GM23338 (cell line): Measurements from ENCODE around the gene EVI5. TPM values are rescaled to one million over a fixed set of nuclear protein-coding genes. Genes with fewer than 3 reads are reported as not detected.

Source experiments
- ATAC-seq: fragments of 200-7000 bp; cut with Tn5 transposase; 3 replicates; pipeline ENCODE4 v1.9.1; 2020
- DNase-seq: peaks from one replicate; pipeline ENCODE4 v3.0.0-alpha.2; 2015; ENCODE audit warnings: low spot score
- H2AFZ ChIP-seq: fragments of 200-600 bp; sonication (generic); 2 replicates; pipeline ENCODE4 v1.8.0; 2016; ENCODE audit warnings: antibody characterized with exemption, mild to moderate bottlenecking, moderate library complexity
- H3F3A ChIP-seq: fragments of 200-600 bp; sonication (generic); replicated peaks from 2 replicates; pipeline ENCODE4 v1.8.0; 2017; ENCODE audit warnings: antibody characterized with exemption, mixed run types, low read depth
- H3K27ac ChIP-seq: fragments of 200-600 bp; sonication (generic); 2 replicates; pipeline ENCODE4 v1.6.1; 2016; ENCODE audit warnings: low read depth
- H3K27me3 ChIP-seq: fragments of 200-600 bp; sonication (generic); 2 replicates; pipeline ENCODE4 v1.8.0; 2016; ENCODE audit warnings: mild to moderate bottlenecking, mixed run types, moderate library complexity; ENCODE audit not compliant: insufficient read depth
- H3K36me3 ChIP-seq: fragments of 200-600 bp; sonication (generic); 2 replicates; pipeline ENCODE4 v1.8.0; 2016; ENCODE audit warnings: mild to moderate bottlenecking; ENCODE audit not compliant: insufficient read depth
- H3K4me1 ChIP-seq: fragments of 200-600 bp; sonication (generic); 2 replicates; pipeline ENCODE4 v1.8.0; 2016; ENCODE audit warnings: mild to moderate bottlenecking, moderate library complexity; ENCODE audit not compliant: insufficient read depth
- H3K4me2 ChIP-seq: fragments of 200-600 bp; sonication (generic); 2 replicates; pipeline ENCODE4 v1.7.1; 2017; ENCODE audit warnings: mixed run types
- H3K4me3 ChIP-seq: fragments of 200-600 bp; sonication (generic); 2 replicates; pipeline ENCODE4 v1.6.1; 2016; ENCODE audit warnings: mixed run types
- H3K79me2 ChIP-seq: fragments of 200-600 bp; sonication (generic); replicated peaks from 2 replicates; pipeline ENCODE4 v1.8.0; 2017; ENCODE audit warnings: mild to moderate bottlenecking; ENCODE audit not compliant: insufficient read depth
- H3K9me2 ChIP-seq: fragments of 200-600 bp; sonication (generic); 2 replicates; pipeline ENCODE4 v1.8.0; 2017; ENCODE audit not compliant: insufficient read depth
- H4K20me1 ChIP-seq: fragments of 200-600 bp; sonication (generic); replicated peaks from 2 replicates; pipeline ENCODE4 v1.8.0; 2017; ENCODE audit warnings: mild to moderate bottlenecking; ENCODE audit not compliant: insufficient read depth
- H3K27ac Mint-ChIP-seq: 2 replicates; pipeline ENCODE4 v1.8.0; 2020; ENCODE audit warnings: inconsistent platforms, mild to moderate bottlenecking, moderate library complexity, mixed read lengths
- H3K27me3 Mint-ChIP-seq: 3 replicates; pipeline ENCODE4 v1.8.0; 2022; ENCODE audit warnings: low read depth, mild to moderate bottlenecking, moderate library complexity, mixed read lengths, inconsistent platforms; ENCODE audit not compliant: insufficient read depth, poor library complexity
- H3K36me3 Mint-ChIP-seq: 3 replicates; pipeline ENCODE4 v1.8.0; 2021; ENCODE audit warnings: low read depth, mild to moderate bottlenecking, inconsistent platforms, moderate library complexity, mixed read lengths
- H3K4me1 Mint-ChIP-seq: 3 replicates; pipeline ENCODE4 v1.8.0; 2020; ENCODE audit warnings: mild to moderate bottlenecking, inconsistent platforms, mixed read lengths
- H3K4me3 Mint-ChIP-seq: 3 replicates; pipeline ENCODE4 v1.8.0; 2021; ENCODE audit warnings: moderate library complexity, mild to moderate bottlenecking, inconsistent platforms, mixed read lengths
- H3K9me3 Mint-ChIP-seq: 3 replicates; pipeline ENCODE4 v1.8.0; 2020; ENCODE audit warnings: moderate library complexity, mild to moderate bottlenecking, inconsistent platforms, mixed read lengths
- CREB1 ChIP-seq: fragments of 250-450 bp; sonication (Bioruptor Pico); IDR thresholded peaks from 2 replicates; pipeline ENCODE4 v1.5.0; 2020; ENCODE audit warnings: low read depth, mild to moderate bottlenecking, moderate library complexity
- ETS1 ChIP-seq: IDR thresholded peaks from 2 replicates; pipeline ENCODE4 v1.6.1; 2016; ENCODE audit warnings: antibody characterized with exemption
- EZH2 ChIP-seq: fragments of 200-600 bp; sonication (generic); IDR thresholded peaks from one replicate; pipeline ENCODE4 v1.8.0; 2017; ENCODE audit warnings: antibody characterized with exemption, mild to moderate bottlenecking, low read depth; ENCODE audit not compliant: unreplicated experiment
- EZH2phosphoT487 ChIP-seq: fragments of 200-600 bp; sonication (generic); IDR thresholded peaks from one replicate; pipeline ENCODE4 v1.8.1; 2018; ENCODE audit warnings: antibody characterized with exemption; ENCODE audit not compliant: unreplicated experiment
- JUNB ChIP-seq: IDR thresholded peaks from one replicate; pipeline ENCODE4 v1.6.1; 2016; ENCODE audit warnings: antibody characterized with exemption; ENCODE audit not compliant: unreplicated experiment
- NANOG ChIP-seq: IDR thresholded peaks from 2 replicates; pipeline ENCODE4 v1.6.1; 2016; ENCODE audit warnings: antibody characterized with exemption, borderline replicate concordance
- POLR2AphosphoS5 ChIP-seq: IDR thresholded peaks from 2 replicates; pipeline ENCODE4 v1.6.1; 2016; ENCODE audit warnings: antibody characterized with exemption, low read depth
- STAT1 ChIP-seq: IDR thresholded peaks from one replicate; pipeline ENCODE4 v1.6.1; 2016; ENCODE audit warnings: antibody characterized with exemption; ENCODE audit not compliant: unreplicated experiment
- ZNF114 ChIP-seq: fragments of 250-450 bp; sonication (Bioruptor Pico); IDR thresholded peaks from 2 replicates; pipeline ENCODE4 v1.5.0; 2020; ENCODE audit warnings: mild to moderate bottlenecking, moderate library complexity
- ZNF331 ChIP-seq: fragments of 250-450 bp; sonication (Bioruptor Pico); IDR thresholded peaks from 2 replicates; pipeline ENCODE4 v1.5.0; 2020; ENCODE audit warnings: low read depth, mild to moderate bottlenecking, moderate library complexity
- ZNF462 ChIP-seq: fragments of 250-450 bp; sonication (Bioruptor Pico); IDR thresholded peaks from 2 replicates; pipeline ENCODE4 v1.5.0; 2020; ENCODE audit warnings: mild to moderate bottlenecking, moderate library complexity
- long read RNA-seq: library from polyadenylated mRNA; unstranded; transcript quantifications from one replicate; pipeline ENCODE4 v2.0.0, GENCODE V29; 2020; ENCODE audit not compliant: unreplicated experiment
- polyA plus RNA-seq: library from polyadenylated mRNA; unstranded; fragments of >200 nt; fragmentation: Nextera tagmentation; extraction: Ambion mirVana; gene quantifications from 2 replicates; pipeline ENCODE4 v1.2.1, GENCODE V29; 2016
- total RNA-seq: library from RNA; depleted of rRNA; stranded (reverse); fragments of >200 nt; shearing (Covaris generic); gene quantifications from 2 replicates; pipeline ENCODE4 v1.2.3, GENCODE V29; 2014; rRNA removed

EVI5 gene
- total RNA-seq = 6.5 and 15.6 TPM in 2 replicates
- polyA plus RNA-seq = 16.7 and 24.8 TPM in 2 replicates
- long read RNA-seq, partial matches to known transcripts = 2 of 3 reads
- long read RNA-seq, other reads (novel, unspliced or antisense) = 1 of 3 reads

- Histone ChIP-seq H2AFZ (peak within 1 kb of the TSS; percentile 92), H3K4me2 (peak within 1 kb of the TSS; percentile 96), H3K27ac (no peak within 1 kb of the TSS), H3K27me3 (peaks cover 23% of the 10 kb centered on the region), H3K36me3 (no peaks in the 10 kb centered on the region), H4K20me1 (no peaks in the 10 kb centered on the region; the same call in 1 of the 2 replicates), H3F3A (no peaks in the 10 kb centered on the region), H3K4me3 (peak within 1 kb of the TSS; percentile 74), H3K9me2 (no peaks in the 10 kb centered on the region), H3K79me2 (peaks cover 38% of the 10 kb centered on the region), H3K4me1 (peaks cover 5% of the 10 kb centered on the region)
- TF ChIP-seq ZNF331 (CRISPR knock-in tag) (no peak), EZH2 (no peak), POLR2AphosphoS5 (peak; percentile 87), ZNF114 (CRISPR knock-in tag) (no peak), CREB1 (CRISPR knock-in tag) (peak; percentile 91)
- H3K27me3 Mint-ChIP-seq = peaks cover 22% of the 10 kb centered on the region
- peak; percentile 95 for ATAC-seq
- H3K4me1 Mint-ChIP-seq = peaks cover 15% of the 10 kb centered on the region
- H3K4me3 Mint-ChIP-seq = peak within 1 kb of the TSS; percentile 84
- H3K9me3 Mint-ChIP-seq = peaks cover 4% of the 10 kb centered on the region; the same call in 2 of the 3 replicates
- no peaks in the 10 kb centered on the region for H3K36me3 Mint-ChIP-seq
- DNase-seq = peak; percentile 99
- H3K27ac Mint-ChIP-seq = no peak within 1 kb of the TSS
Observed at GRCh38 chr1:92784639-92785500, at the start of gene EVI5. Gene EVI5 (minus strand): TSS chr1:92785108. CDS start chr1:92736546, 48,562 bp downstream.

GRCh38 chr1:92834617-92835016, 49.7 kb upstream of the EVI5 start:
- Mint-ChIP-seq H3K27me3 (peaks cover 24% of the 10 kb centered on the region), H3K36me3 (peaks cover 78% of the 10 kb centered on the region), H3K4me3 (peak overlapping the region; percentile 98), H3K4me1 (peaks cover 26% of the 10 kb centered on the region), H3K9me3 (no peaks in the 10 kb centered on the region), H3K27ac (no peak overlapping the region)
- Histone ChIP-seq H4K20me1 (peaks cover 65% of the 10 kb centered on the region), H3K27ac (peak overlapping the region; percentile 88), H2AFZ (no peak overlapping the region), H3K27me3 (no peaks in the 10 kb centered on the region), H3K79me2 (peaks cover 78% of the 10 kb centered on the region), H3K4me3 (peak overlapping the region; percentile 88), H3K36me3 (peaks cover 71% of the 10 kb centered on the region), H3K9me2 (no peaks in the 10 kb centered on the region), H3K4me2 (peak overlapping the region; percentile 83), H3K4me1 (peaks cover 22% of the 10 kb centered on the region), H3F3A (peaks cover 42% of the 10 kb centered on the region)
- DNase-seq (no peak), ATAC-seq (no peak)
- TF ChIP-seq POLR2AphosphoS5 = no peak
- no peak for TF ChIP-seq ETS1
- no peak for TF ChIP-seq CREB1 (CRISPR knock-in tag)
- no peak for TF ChIP-seq ZNF331 (CRISPR knock-in tag)
- no peak for TF ChIP-seq NANOG
- TF ChIP-seq EZH2 = no peak
- no peak for TF ChIP-seq JUNB
- TF ChIP-seq EZH2phosphoT487 = no peak
- TF ChIP-seq ZNF114 (CRISPR knock-in tag) = no peak
- TF ChIP-seq ZNF462 (CRISPR knock-in tag) = no peak
- TF ChIP-seq STAT1 = no peak
